ENCODE measurements around the gene HDAC4. TPM values are rescaled to one million over a fixed set of nuclear protein-coding genes. Genes with fewer than 3 reads are reported as not detected.

Gene HDAC4
- total RNA-seq, 4 donors from 2014 or later: 21.6 to 72.7 (median 35.2) TPM

DNA sequence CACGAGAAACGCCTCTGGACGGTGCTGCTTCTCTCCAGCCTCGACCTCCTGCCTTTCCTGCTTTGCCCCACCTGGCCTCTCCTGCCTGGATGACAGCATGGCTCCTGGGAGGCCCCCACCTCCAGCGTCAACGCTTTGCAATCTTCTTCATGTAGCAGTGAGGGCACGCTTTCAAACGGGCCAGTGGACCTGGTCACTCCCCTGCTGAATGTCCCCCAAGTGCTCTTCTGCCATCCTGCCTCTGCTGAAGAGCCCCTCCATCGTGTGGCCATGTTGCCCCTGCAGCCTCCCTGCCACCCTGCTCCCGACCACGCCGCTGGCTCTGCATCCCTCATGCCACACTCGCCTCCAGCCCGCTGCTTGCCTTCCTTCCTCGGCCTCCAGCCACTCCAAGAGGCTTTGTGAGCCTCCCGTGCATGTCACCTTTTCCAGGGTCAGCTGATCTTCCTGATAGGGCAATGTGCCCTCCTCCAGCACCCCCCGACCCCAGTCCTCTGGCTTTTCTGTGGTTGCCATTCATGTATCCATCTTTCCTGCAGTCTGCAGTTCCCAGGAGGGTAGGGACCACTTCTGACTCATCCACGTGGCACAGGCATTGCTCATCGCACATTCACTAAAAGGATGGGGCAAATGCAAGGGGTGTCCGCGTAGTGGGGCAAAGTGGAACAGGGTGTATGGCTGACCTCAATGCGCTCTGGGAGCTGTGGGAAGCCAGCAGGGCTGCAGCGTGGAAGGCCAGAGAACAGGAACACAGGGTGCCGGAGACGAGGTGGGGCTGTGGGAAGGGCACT lies 284.2 kb downstream of the HDAC4 start:
- TF ChIP-seq, protein P1, sequence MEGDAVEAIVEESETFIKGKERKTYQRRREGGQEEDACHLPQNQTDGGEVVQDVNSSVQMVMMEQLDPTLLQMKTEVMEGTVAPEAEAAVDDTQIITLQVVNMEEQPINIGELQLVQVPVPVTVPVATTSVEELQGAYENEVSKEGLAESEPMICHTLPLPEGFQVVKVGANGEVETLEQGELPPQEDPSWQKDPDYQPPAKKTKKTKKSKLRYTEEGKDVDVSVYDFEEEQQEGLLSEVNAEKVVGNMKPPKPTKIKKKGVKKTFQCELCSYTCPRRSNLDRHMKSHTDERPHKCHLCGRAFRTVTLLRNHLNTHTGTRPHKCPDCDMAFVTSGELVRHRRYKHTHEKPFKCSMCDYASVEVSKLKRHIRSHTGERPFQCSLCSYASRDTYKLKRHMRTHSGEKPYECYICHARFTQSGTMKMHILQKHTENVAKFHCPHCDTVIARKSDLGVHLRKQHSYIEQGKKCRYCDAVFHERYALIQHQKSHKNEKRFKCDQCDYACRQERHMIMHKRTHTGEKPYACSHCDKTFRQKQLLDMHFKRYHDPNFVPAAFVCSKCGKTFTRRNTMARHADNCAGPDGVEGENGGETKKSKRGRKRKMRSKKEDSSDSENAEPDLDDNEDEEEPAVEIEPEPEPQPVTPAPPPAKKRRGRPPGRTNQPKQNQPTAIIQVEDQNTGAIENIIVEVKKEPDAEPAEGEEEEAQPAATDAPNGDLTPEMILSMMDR (IDR thresholded peaks at IDR 0.05): no peak
- no peak for TF ChIP-seq POLR2A (IDR thresholded peaks at IDR 0.05)
- Histone ChIP-seq H3K27ac (no peak overlapping the region), H3K4me3 (no peak overlapping the region), H3K36me3 (peaks cover under 1 to 43% (median under 1%) of the 10 kb centered on the region in 3 donors), H3K27me3 (no peaks in the 10 kb centered on the region), H3K9me3 (no peaks in the 10 kb centered on the region), H3K4me1 (peaks cover 12 to 58% (median 13%) of the 10 kb centered on the region in 3 donors)
- WGBS, 2 donors: 76 to 87% methylated on average over 20 of the region's 25 CpGs
- DNase-seq: no peak
- intact Hi-C loops (cut with DNase I): no loop called here

DNA sequence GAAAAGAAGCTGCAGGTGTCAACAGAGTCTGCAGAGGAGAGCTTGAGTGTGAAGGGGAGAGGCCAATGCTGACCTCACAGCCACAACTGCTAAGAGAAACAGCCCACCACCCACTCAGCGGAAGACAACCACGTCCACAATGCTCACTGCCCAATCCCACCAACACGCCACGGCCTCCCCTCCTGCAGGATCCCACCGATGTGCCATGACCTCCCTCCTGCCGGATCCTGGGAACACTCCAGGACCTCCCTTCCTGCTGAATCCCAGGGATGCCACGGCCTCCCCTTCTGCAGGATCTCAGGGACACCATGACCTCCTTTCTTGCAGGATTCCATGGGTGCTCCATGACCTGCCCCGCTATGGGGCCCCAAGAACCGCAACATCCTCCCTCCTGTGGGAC lies 285.2 kb downstream of the HDAC4 start:
- no peak overlapping the region for H3K27ac ChIP-seq
- H3K4me1 ChIP-seq: peaks cover 12 to 55% (median 19%) of the 10 kb centered on the region in 3 donors
- 90 to 91% methylated on average over 5 to 9 of the region's 9 CpGs for WGBS, 2 donors

DNA sequence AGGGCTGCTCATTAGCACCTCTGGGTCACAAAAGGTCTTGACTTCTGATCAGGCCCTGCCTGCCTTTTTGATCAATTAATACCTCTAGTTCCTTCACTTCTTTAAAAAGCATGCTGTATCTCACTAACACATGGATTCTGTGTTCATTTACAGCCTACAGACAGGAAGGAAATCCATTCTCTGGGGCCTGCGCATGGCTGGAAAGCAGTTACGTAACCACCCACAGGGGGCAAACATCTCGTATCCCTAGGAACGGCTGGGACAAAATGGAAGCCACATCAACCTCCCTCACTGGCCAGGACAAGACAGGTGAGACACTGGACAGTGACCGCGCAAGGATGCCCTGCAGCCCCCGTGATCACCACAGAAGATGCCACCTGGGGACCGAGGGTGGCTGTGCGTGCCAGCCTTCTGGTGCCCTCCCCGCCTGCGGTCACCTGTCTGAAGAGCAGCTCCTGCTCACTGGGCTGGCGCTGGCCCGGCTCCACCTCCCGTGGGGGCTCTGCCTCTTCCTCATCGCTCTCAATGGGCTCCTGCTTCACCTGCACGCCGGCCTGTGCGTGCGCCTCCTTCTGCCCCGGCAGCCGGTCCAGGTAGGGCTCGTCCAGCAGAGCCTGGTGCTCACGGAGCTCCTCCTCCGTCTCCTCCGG lies 286.1 kb downstream of the HDAC4 start:
- H3K36me3 ChIP-seq: peaks cover 10 to 57% (median 13%) of the 10 kb centered on the region in 3 donors
- H3K27ac ChIP-seq: peak overlapping the region in 3 of 4 donors; percentile 5 to 75 (median 72)
- no peak for TF ChIP-seq POLR2A (IDR thresholded peaks at IDR 0.05)
- TF ChIP-seq, protein P1 (IDR thresholded peaks at IDR 0.05): no peak
- no peak for DNase-seq
- no peaks in the 10 kb centered on the region for H3K27me3 ChIP-seq
- 88 to 89% methylated on average over 4 to 20 of the region's 25 CpGs for WGBS, 2 donors
- H3K4me3 ChIP-seq: no peak overlapping the region
- no peaks in the 10 kb centered on the region for H3K9me3 ChIP-seq
- intact Hi-C loops (cut with DNase I): no loop called here
- H3K4me1 ChIP-seq: peaks cover 12 to 54% (median 19%) of the 10 kb centered on the region in 3 donors

More for the DNA sequence above, 285.2 kb downstream of the HDAC4 start:
- TF ChIP-seq, protein P1 (IDR thresholded peaks at IDR 0.05): no peak
- TF ChIP-seq POLR2A (IDR thresholded peaks at IDR 0.05): no peak
- no peaks in the 10 kb centered on the region for H3K27me3 ChIP-seq
- intact Hi-C loops (cut with DNase I): no loop called here
- no peak overlapping the region for H3K4me3 ChIP-seq
- no peak for DNase-seq
- H3K9me3 ChIP-seq: no peaks in the 10 kb centered on the region
- peaks cover 10 to 48% (median 11%) of the 10 kb centered on the region in 3 donors for H3K36me3 ChIP-seq

DNA sequence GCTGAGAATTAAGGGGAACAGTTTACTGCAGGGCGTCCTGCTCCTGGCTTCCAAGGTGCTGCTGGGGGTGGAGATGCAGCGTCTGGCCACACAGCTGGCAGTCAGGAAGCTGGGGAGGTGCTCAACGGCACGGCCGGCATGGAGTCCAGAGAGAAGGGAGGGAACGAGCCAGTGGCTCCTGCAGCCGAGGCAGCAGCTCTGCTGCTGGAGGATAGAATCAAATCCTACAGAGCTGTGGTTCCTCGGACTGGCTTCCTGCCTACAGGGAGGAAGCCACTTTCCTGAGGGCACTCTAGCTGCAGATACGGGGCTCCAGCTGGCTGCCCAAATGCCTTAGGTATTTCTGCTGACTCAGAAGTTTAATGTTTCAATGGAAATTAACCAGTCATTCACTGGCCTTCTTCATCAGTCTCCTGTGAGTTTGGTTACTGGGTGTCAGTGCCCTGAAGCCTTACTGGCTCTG lies 286.7 kb downstream of the HDAC4 start:
- TF ChIP-seq, protein P1 (IDR thresholded peaks at IDR 0.05): no peak
- TF ChIP-seq POLR2A (IDR thresholded peaks at IDR 0.05): no peak
- Histone ChIP-seq H3K9me3 (no peaks in the 10 kb centered on the region), H3K27me3 (no peaks in the 10 kb centered on the region), H3K27ac (peak overlapping the region in 3 of 4 donors; percentile 69 to 75 (median 72)), H3K4me3 (no peak overlapping the region), H3K4me1 (peaks cover 12 to 54% (median 19%) of the 10 kb centered on the region in 3 donors), H3K36me3 (peaks cover 10 to 63% (median 13%) of the 10 kb centered on the region in 3 donors)
- no peak for DNase-seq
- WGBS, 2 donors: 20 to 69% methylated on average over 1 to 4 of the region's 9 CpGs
- intact Hi-C loops (cut with DNase I): no loop called here

DNA sequence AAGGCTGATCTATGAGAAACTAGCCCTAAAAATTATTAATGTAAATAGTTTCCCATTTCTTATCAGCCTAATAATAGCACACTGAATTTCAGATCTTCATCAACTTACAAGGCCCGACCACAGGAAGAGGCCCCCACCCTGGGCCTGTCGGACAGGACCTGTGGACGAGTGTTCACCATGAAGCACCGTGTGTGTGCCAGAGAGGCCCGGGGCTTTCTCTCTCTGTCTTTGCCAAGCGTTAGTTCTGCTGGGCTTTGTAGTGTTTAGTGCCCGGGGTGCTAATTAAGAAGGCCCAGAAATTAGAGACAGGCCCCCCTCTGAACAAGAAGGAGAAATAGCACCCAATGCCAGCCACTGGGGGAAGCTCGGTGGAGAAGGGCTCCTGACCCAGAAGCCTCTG lies 287.2 kb downstream of the HDAC4 start:
- peaks cover 12 to 54% (median 19%) of the 10 kb centered on the region in 3 donors for H3K4me1 ChIP-seq
- H3K27ac ChIP-seq: peak overlapping the region in 3 of 4 donors; percentile 69 to 75 (median 72)
- H3K4me3 ChIP-seq: no peak overlapping the region
- H3K27me3 ChIP-seq: no peaks in the 10 kb centered on the region
- DNase-seq: no peak
- TF ChIP-seq POLR2A (IDR thresholded peaks at IDR 0.05): no peak
- TF ChIP-seq, protein P1 (IDR thresholded peaks at IDR 0.05): no peak
- intact Hi-C loops (cut with DNase I): no loop called here
- H3K36me3 ChIP-seq: peaks cover 10 to 68% (median 13%) of the 10 kb centered on the region in 3 donors
- WGBS, 2 donors: 38 to 55% methylated on average over 6 to 7 of the region's 8 CpGs
- H3K9me3 ChIP-seq: no peaks in the 10 kb centered on the region
